K562 treated with DMSO at 1 percent for 24 hours (cell line): Measurements from ENCODE around the gene PPP1R3D. TPM values are rescaled to one million over a fixed set of nuclear protein-coding genes. Genes with fewer than 3 reads are reported as not detected.

ENCODE experiments used
- total RNA-seq: library from RNA; unstranded; fragments of 300-600 nt; gene quantifications from 2 replicates; pipeline ENCODE4 v1.2.3, GENCODE V29; 2022; ENCODE audit warnings: low read depth; ENCODE audit not compliant: insufficient read depth

PPP1R3D gene, protein sequence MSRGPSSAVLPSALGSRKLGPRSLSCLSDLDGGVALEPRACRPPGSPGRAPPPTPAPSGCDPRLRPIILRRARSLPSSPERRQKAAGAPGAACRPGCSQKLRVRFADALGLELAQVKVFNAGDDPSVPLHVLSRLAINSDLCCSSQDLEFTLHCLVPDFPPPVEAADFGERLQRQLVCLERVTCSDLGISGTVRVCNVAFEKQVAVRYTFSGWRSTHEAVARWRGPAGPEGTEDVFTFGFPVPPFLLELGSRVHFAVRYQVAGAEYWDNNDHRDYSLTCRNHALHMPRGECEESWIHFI
- total RNA-seq = 5.3 and 7.4 TPM in 2 replicates

DNA sequence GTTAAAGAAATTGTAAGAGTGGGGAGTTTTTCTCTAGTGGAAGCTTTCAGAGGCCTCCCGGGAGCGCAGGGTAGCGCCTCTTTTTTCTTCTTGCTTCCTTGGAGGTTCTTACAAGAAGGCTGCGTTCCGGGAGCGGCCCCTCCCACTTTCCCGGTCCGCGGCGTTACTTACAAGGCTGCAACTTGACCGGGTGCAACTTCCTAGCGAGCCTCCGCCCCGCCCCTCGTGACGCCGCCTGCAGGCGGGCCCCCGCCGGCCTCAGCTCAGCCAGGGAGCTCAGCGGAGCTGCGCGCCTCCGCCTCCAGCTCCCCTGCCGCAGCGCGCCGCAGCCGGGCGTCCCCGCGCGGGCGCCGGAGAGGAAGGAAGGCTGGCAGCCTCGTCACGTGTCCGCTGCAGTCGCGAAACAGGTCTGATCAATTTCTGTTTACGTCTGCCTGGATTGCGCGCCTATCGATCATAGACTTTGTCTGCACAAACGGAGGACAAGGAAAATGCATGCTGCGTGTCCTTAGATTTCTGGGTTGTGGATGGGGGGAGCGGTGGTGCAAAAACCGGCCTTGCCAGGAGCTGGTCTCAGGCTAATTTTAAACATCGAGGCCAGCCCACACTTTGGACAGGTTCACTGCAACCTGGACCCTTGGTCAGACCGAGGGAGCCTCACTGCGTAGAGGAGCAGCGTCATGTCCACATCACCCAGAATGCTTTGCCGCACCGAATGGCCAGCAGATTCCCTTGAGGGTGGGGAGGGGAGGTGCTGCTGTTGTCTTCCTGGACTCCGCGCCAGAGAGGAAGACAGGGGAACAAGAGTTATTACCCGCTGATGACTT, at the start of gene PPP1R3D, which contains the start of gene FAM217B:
TSS of gene PPP1R3D (minus strand) at position 177 of the 827 bp plus-strand sequence. CDS start 374 bp downstream, outside the sequence.
TSS of gene FAM217B (plus strand) at position 261 of the 827 bp plus-strand sequence. CDS start 3,555 bp downstream, outside the sequence.

DNA sequence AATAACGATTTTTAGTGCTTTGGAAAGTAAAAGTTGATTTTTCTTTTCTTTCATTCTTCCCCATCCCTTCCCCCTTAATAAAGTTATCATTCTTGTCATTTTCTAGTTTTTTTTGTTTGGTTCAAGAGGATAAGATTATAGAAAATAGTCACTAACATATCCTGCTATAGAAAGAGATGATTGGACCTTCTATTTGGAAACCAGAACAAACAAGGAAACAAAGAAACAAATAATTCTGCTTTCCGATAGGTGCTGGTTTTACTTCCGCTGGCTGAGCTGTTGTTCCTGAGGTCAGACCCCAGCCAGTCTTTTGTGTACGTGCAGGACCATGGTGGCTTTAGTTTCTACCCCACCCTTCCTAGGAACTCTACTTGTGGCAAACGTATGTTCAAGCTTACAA, 18.0 kb upstream of the PPP1R3D start, which contains the start of gene CDH26:
TSS of gene CDH26 (plus strand) at position 301 of the 400 bp plus-strand sequence. CDS start 304 bp downstream, outside the sequence.

DNA sequence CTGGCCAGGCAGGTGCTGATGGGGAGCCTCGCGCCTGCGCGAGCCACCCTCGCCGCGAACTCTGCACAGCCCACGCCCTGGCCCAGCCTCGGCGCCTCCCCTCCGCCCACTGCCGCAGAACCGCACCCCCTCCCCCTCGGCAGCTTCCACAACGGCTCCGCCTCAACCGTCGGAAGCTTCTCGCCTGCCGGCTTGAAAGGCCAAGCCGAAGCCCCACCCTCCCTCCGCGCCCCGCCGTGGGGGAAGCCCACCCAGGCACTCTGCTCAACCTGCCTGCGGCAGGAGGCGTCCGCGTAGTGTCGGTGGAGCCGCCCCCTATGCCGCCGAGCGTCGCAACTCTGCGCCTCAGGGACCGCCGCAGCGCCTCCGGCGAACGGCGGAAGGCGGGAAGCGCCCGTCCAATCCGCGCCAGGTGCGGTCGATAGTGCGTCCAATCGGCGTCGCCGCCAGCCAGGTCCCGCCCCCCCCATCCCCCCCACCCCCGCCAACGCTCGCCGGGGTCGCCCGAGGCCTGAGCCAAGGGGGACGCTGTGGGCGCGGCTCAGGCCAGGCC, 6.7 kb downstream of the PPP1R3D start, which contains the start of gene SYCP2:
TSS of gene SYCP2 (minus strand) at position 342 of the 553 bp plus-strand sequence. CDS start 11,224 bp downstream, outside the sequence.

Other genes with a start within 250 kb of the PPP1R3D start
- 0.98 and 1.4 TPM in 2 replicates for gene SYCP2, start 6.7 kb downstream of the PPP1R3D start, total RNA-seq
- 9.0 and 10.1 TPM in 2 replicates for gene FAM217B, start 84 bp upstream of the PPP1R3D start, total RNA-seq
- 1.6 TPM in 1 of 2 replicates, not detected in the other for gene CDH26, start 18.1 kb upstream of the PPP1R3D start, total RNA-seq